ENCODE measurements around the gene PIN1. TPM values are rescaled to one million over a fixed set of nuclear protein-coding genes. Genes with fewer than 3 reads are reported as not detected.

PIN1 gene
- total and polyA plus RNA-seq, 2 experiments from 2014 or later: 102 to 124 TPM

- no peaks in the 10 kb centered on the region for H3K79me2 ChIP-seq (ENCODE audit: insufficient read depth)
- no peak overlapping the region for H3K4me3 ChIP-seq
- H3K9me2 ChIP-seq (ENCODE audit: insufficient read depth): no peaks in the 10 kb centered on the region
- no peak overlapping the region for H3K27ac ChIP-seq
- in situ Hi-C loops (cut with MboI): loop anchor here (25.0 kb wide), 1 partner anchor 486 kb away; the partner anchor contains the start of genes ZNF559 and ZNF699
- no peaks in the 10 kb centered on the region for H3K4me1 ChIP-seq (ENCODE audit: insufficient read depth)
- H3K9ac ChIP-seq: no peak overlapping the region
- H3F3A ChIP-seq (ENCODE audit: insufficient read depth): peaks cover 31% of the 10 kb centered on the region
- H3K9me3 ChIP-seq (ENCODE audit: low read depth): no peaks in the 10 kb centered on the region
- TF ChIP-seq EZH2phosphoT487 (IDR thresholded peaks at IDR 0.05; ENCODE audit: insufficient read depth, low read depth) (no peak), EZH2 (IDR thresholded peaks at IDR 0.05; ENCODE audit: insufficient read depth, poor library complexity, severe bottlenecking) (no peak)
- H3K36me3 ChIP-seq (ENCODE audit: low read depth): no peaks in the 10 kb centered on the region
- H3K4me2 ChIP-seq (ENCODE audit: unreplicated experiment): no peak overlapping the region
- WGBS, 2 experiments (ENCODE audit: low coverage in 1 of 2, low lambda C conversion rate in 2 of 2, missing lambda C conversion rate in 2 of 2): 96% methylated on average over 5 of the region's 5 CpGs
- no peaks in the 10 kb centered on the region for H3K27me3 ChIP-seq (replicated peaks; ENCODE audit: insufficient read depth)
- H4K20me1 ChIP-seq (ENCODE audit: insufficient read depth): no peaks in the 10 kb centered on the region
- DNase-seq: no peak
- no peak overlapping the region for H2AFZ ChIP-seq
Measured at GRCh38 chr19:9797871-9798270, 37.2 kb upstream of the PIN1 start.

DNA sequence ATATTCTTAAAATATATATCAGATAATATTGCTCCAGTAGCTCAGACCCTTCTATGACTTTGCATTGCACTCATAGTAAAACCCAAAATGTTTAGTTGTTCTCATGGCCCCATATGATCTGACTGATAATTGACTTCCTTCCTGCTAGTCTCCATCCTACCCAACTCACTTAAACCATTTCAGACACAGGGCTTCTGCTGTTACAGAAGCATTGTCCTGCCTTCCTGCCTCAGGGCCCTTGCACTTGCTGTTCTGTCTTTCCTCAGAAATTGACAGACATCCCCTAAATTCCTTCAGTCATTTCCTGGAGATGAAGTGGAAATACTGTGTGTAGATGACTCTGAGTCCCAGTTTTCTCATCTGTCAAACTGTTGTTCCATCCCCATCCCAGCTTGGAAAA is 36.0 kb upstream of the PIN1 start:
- no peak overlapping the region for H3K4me3 ChIP-seq
- no peak overlapping the region for H3K9ac ChIP-seq
- H4K20me1 ChIP-seq (ENCODE audit: insufficient read depth): no peaks in the 10 kb centered on the region
- no peak for DNase-seq
- TF ChIP-seq EZH2 (IDR thresholded peaks at IDR 0.05; ENCODE audit: insufficient read depth, poor library complexity, severe bottlenecking) (no peak), EZH2phosphoT487 (IDR thresholded peaks at IDR 0.05; ENCODE audit: insufficient read depth, low read depth) (no peak)
- H3K27me3 ChIP-seq (replicated peaks; ENCODE audit: insufficient read depth): no peaks in the 10 kb centered on the region
- H3K9me2 ChIP-seq (ENCODE audit: insufficient read depth): no peaks in the 10 kb centered on the region
- in situ Hi-C loops (cut with MboI): loop anchor here (25.0 kb wide), 1 partner anchor 487 kb away; the partner anchor contains the start of genes ZNF559 and ZNF699
- H3F3A ChIP-seq (ENCODE audit: insufficient read depth): peaks cover 22% of the 10 kb centered on the region
- H3K36me3 ChIP-seq (ENCODE audit: low read depth): no peaks in the 10 kb centered on the region
- H2AFZ ChIP-seq: no peak overlapping the region
- H3K79me2 ChIP-seq (ENCODE audit: insufficient read depth): no peaks in the 10 kb centered on the region
- no peaks in the 10 kb centered on the region for H3K4me1 ChIP-seq (ENCODE audit: insufficient read depth)
- H3K9me3 ChIP-seq (ENCODE audit: low read depth): no peaks in the 10 kb centered on the region
- H3K27ac ChIP-seq: no peak overlapping the region
- H3K4me2 ChIP-seq (ENCODE audit: unreplicated experiment): no peak overlapping the region

- Histone ChIP-seq H3K4me3 (no peak overlapping the region), H3K27me3 (replicated peaks; ENCODE audit: insufficient read depth) (no peaks in the 10 kb centered on the region), H3K79me2 (ENCODE audit: insufficient read depth) (no peaks in the 10 kb centered on the region), H3K4me1 (ENCODE audit: insufficient read depth) (no peaks in the 10 kb centered on the region), H3K9me3 (ENCODE audit: low read depth) (no peaks in the 10 kb centered on the region), H3K27ac (no peak overlapping the region), H3F3A (ENCODE audit: insufficient read depth) (peaks cover 5% of the 10 kb centered on the region; the same call in 1 of the 2 replicates), H3K4me2 (ENCODE audit: unreplicated experiment) (no peak overlapping the region), H3K9ac (no peak overlapping the region), H2AFZ (no peak overlapping the region), H3K9me2 (ENCODE audit: insufficient read depth) (no peaks in the 10 kb centered on the region), H3K36me3 (ENCODE audit: low read depth) (no peaks in the 10 kb centered on the region), H4K20me1 (ENCODE audit: insufficient read depth) (no peaks in the 10 kb centered on the region)
- in situ Hi-C loops (cut with MboI): no loop called here
- no peak for TF ChIP-seq EZH2phosphoT487 (IDR thresholded peaks at IDR 0.05; ENCODE audit: insufficient read depth, low read depth)
- WGBS, 2 experiments (ENCODE audit: low coverage in 1 of 2, low lambda C conversion rate in 2 of 2, missing lambda C conversion rate in 2 of 2): 86 to 92% methylated on average over 8 to 10 of the region's 10 CpGs
- no peak for DNase-seq
Measured at GRCh38 chr19:9801976-9802375, 33.1 kb upstream of the PIN1 start.

GRCh38 chr19:9806803-9807202 is 28.3 kb upstream of the PIN1 start:
- in situ Hi-C loops (cut with MboI): no loop called here
- TF ChIP-seq EZH2 (IDR thresholded peaks at IDR 0.05; ENCODE audit: insufficient read depth, poor library complexity, severe bottlenecking): no peak
- TF ChIP-seq EZH2phosphoT487 (IDR thresholded peaks at IDR 0.05; ENCODE audit: insufficient read depth, low read depth): no peak
- no peak overlapping the region for H2AFZ ChIP-seq
- no peaks in the 10 kb centered on the region for H3K27me3 ChIP-seq (replicated peaks; ENCODE audit: insufficient read depth)
- WGBS, 2 experiments (ENCODE audit: low coverage in 1 of 2, low lambda C conversion rate in 2 of 2, missing lambda C conversion rate in 2 of 2): 96% methylated on average over 3 of the region's 3 CpGs
- peaks cover 3% of the 10 kb centered on the region; the same call in 1 of the 2 replicates for H3K79me2 ChIP-seq (ENCODE audit: insufficient read depth)
- H3K4me1 ChIP-seq (ENCODE audit: insufficient read depth): no peaks in the 10 kb centered on the region
- no peaks in the 10 kb centered on the region for H3K9me3 ChIP-seq (ENCODE audit: low read depth)
- peaks cover 3% of the 10 kb centered on the region for H3K36me3 ChIP-seq (ENCODE audit: low read depth)
- DNase-seq: no peak
- H3K27ac ChIP-seq: no peak overlapping the region
- no peaks in the 10 kb centered on the region for H4K20me1 ChIP-seq (ENCODE audit: insufficient read depth)
- H3K9me2 ChIP-seq (ENCODE audit: insufficient read depth): no peaks in the 10 kb centered on the region
- H3K4me3 ChIP-seq: no peak overlapping the region
- no peak overlapping the region for H3K4me2 ChIP-seq (ENCODE audit: unreplicated experiment)
- H3F3A ChIP-seq (ENCODE audit: insufficient read depth): no peaks in the 10 kb centered on the region
- H3K9ac ChIP-seq: no peak overlapping the region
